GM19328 (cell line): ENCODE measurements around the gene RGP1.

Experiments
- ATAC-seq: cut with Tn5 transposase; IDR thresholded peaks from one replicate; pipeline ENCODE4 v1.9.1; 2021; ENCODE audit warnings: mild to moderate bottlenecking, moderate library complexity; ENCODE audit not compliant: unreplicated experiment

Gene RGP1, protein sequence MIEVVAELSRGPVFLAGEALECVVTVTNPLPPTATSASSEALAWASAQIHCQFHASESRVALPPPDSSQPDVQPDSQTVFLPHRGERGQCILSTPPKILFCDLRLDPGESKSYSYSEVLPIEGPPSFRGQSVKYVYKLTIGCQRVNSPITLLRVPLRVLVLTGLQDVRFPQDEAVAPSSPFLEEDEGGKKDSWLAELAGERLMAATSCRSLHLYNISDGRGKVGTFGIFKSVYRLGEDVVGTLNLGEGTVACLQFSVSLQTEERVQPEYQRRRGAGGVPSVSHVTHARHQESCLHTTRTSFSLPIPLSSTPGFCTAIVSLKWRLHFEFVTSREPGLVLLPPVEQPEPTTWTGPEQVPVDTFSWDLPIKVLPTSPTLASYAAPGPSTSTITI

DNA sequence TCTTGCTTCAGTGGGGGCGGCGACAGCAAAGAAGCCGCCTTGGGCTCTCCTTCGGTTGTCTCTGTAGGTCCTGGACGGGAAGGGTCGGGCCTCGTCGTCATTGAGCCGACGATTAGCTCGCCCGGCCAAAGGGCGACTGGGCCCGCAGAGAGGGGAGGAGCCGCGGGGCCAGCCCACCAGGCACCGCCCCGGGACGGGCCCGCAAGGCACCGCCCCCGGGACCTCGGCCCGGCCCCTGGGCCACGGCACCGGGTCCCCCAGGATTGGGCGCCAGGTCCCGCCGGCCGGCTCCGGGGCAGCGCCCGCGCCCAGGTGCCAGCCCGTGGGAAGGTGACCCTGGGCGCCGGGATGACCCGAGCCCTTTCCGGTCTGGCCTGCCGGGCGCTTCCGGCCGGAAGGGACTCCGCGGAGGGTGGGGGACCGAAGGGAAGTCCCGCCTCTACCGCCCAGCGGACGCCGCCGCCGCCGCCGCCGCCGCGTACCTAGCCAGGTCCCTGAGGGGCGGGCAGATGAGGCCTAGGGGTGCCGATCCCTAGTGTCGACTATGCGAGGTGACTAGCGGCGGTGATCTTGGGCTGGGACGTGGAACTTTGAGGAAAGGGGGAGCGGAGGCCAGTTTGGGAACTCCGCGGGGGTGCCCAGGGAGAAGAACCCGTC, at the start of gene RGP1, which contains the start of gene GBA2:
Gene RGP1, plus strand, starts transcription at position 430 of the 657 bp plus-strand sequence. CDS start 469 bp downstream, outside the sequence.
Gene GBA2, minus strand, starts transcription at position 371 of the 657 bp plus-strand sequence. CDS start 524 bp downstream, outside the sequence.
- ATAC-seq = peak; percentile 78

DNA sequence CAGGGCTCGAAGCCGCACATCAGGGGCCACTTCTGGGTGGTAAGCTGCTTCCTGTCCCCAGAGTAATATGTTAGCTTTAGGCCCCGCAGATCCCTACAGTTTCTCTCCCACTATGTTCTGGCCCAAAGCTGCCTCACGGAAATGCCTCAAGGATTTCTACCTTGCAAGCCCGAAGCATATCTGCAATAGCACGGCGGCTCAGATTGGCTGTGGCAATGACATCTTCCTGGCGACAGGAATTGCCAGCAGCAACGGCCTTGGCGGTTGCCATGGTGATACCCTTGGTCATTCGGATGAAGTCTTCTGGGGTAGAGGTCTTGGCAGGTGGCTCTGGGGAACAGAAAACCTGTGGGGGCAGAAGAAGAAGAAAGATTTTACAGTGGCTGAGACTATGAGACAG, 49.1 kb upstream of the RGP1 start:
- no peak for ATAC-seq

DNA sequence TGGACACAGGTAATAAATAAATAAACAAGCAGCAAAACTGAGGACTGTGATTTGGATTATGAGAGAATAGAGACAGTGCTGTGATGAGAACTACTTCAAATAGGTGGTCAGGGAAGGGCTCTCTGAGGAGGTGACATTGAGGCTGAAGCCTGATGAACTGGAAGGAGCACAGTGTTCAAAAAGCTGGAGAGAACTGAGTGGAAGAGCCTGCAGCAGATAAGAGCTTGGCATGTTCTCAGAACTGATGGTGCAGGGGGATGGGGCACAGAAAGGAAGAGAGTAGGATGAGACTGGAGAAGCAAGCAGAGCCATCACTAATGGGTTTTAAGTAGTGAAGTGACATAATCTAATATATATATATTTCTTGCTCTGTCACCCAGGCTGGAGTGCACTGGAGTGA, 48.1 kb upstream of the RGP1 start:
- no peak for ATAC-seq

DNA sequence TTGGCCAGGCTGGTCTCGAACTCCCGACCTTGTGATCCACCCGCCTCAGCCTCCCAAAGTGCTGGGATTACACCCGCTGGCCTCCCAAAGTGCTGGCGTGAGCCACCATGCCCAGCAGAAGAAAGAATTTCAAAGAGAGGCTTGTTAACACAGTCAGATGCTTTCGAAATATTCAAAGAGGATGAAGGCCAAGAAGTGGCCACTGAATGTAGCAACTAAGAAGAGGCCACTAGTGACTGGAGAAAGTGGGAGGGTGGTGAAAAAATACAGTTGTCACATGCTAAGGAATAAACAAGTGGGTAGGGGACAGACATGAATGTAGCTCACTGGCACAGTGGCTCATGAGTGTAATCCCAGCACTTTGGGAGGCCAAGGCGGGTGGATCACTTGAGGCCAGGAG, 46.4 kb upstream of the RGP1 start:
- ATAC-seq = no peak

DNA sequence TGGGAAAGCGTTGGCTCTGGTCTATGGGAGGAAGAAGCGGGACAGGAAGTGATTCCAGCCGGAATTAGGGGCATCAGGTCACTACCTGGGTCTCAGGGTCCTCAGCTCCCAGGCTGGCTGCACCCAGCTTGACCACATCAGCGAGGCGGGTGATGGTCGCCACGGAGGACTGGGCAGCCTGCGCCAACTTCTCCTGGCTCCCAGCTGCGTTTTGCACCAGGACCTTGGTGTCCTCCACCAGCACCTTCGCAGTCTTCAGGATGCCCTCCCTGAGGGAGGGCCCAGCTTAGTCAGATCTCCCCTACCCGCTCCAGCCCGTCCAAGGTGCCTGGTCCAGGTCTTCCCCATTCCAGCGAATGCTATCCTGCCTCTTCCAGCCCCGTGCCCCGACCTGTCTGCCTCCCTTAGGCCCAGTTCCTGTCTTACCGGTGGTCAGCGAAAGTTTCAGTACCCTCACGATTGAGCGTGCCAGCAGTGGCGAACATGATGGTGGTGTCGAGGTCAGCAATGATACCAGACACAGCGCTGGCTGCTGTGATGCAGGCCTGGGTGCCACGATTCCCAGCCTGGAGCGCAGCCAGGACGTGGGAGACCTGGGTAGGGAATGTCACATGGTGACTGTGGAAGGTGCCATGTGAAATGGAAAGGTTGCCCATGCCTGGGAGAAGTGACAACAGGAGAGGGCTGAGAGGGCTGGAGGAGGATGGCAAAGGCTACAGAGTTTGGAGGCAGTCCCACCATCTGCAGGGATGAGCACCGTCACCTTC, 45.0 kb upstream of the RGP1 start:
- no peak for ATAC-seq

DNA sequence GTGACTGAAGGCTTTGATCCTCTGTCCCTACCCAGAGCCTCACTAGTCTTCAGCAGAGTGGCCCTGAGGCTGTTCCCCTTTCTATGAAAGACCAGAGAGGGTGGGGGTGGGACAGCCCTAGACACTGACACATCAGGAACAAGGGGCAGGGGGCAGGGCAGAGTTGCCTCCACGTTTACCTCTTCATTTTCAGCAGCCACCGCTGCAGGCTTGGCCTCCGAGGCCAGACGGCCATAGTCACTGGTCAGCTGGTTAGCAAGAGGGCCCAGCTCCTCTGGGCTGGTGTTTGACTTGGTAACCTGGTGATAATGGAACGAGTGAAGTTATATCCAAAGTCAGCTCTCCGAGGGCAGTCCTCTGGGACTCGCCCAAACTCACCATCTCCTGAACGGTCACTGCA, 43.7 kb upstream of the RGP1 start:
- ATAC-seq = no peak

DNA sequence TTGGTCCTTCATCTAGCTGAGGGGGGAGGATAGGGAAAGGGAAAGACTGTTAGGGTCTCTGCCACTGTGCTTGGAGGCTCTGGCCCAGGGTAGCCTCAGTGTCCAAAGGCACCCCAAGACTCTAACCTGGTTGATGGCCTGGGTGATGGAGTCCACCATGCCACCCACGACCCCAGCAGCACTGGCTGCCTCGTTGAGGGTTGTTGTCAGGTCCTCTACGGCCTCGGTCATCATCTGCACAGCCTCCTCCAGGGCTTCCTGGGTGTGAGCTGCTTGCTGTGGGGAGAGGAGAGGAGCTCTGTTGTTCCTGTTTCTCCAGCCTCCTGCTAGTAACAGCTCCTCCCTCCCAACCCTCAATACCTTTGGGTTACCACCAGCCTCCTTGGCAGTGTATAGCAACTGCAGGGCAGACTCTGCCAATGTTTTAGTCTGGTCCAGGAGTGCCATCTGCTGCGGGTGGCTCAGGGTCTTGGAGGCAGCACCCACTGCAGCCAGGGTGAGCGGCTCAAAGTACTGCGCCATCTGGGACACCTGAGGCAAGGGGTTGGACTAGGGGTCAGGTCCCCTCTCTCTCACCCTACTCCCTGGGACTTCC, 43.2 kb upstream of the RGP1 start:
- ATAC-seq = no peak

DNA sequence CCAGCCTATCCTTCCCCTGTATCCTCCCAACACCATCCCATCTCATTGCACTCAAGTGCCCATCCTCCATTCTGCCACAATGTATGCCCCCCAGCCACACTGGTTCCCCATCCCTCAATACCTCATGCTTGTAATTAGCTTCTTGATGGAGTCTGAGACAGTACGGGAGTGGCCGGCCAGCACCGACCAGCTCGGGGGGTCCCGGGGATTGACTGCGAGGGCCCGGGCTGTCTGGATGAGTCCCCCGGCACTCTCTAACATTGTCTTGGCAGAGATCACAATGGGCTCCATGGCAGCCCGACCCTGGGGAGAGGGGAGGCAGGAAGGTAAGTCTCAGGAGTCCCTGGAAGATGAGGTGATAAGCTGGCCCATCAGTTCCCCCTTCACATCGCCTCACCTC, 42.1 kb upstream of the RGP1 start:
- no peak for ATAC-seq

DNA sequence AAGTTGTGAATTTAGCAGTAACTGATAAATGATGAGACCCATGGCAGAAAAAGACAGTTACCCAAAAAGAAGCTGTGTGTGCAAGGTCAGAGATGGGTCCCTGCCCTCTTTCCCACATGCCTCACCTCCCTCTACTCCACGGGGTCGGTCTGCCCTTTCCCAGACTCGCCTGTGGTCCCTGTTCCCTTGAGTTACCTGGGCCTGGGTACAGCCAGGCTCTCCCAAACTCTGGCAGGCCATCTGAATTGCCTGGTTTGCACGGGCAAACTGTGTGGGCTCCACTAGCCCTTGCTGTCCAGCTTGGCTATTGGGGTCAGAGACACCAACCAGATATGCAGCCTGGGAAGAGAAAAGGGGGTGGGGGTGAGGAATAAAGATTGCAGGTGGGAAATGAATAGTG, 40.9 kb upstream of the RGP1 start:
- no peak for ATAC-seq

DNA sequence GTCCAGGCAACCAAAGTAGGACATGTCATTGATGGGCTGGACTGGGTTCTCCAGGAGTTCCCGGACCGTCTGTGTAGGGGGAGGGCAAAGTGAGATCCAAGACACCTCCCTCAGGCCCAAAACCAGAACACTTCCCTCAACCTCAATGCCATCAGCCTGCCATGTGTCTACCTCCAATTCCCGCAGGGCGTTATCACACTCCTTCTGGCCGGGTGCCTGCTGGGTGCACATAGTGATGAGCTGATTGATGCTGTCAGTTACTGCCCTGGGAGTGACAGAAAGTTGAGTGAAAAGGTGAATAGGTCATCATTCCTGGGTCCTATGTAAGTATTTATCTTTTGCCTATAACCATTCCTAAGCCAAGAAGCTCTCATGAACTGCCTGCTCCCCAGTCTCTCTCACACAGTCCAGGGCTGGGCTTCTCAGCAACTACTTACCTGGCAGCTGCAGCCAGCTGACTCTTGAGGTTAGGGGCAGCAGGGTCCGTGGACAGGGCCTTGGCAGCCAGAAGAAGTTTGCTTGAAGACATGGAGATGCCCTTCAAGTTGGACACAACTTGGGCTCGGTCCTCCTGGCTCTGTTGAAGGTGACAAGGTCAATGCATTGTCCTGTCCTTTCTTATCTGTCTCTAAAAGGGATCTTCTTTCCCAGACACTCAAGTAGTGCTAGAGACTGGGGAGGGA, 38.1 kb upstream of the RGP1 start:
- ATAC-seq = no peak

DNA sequence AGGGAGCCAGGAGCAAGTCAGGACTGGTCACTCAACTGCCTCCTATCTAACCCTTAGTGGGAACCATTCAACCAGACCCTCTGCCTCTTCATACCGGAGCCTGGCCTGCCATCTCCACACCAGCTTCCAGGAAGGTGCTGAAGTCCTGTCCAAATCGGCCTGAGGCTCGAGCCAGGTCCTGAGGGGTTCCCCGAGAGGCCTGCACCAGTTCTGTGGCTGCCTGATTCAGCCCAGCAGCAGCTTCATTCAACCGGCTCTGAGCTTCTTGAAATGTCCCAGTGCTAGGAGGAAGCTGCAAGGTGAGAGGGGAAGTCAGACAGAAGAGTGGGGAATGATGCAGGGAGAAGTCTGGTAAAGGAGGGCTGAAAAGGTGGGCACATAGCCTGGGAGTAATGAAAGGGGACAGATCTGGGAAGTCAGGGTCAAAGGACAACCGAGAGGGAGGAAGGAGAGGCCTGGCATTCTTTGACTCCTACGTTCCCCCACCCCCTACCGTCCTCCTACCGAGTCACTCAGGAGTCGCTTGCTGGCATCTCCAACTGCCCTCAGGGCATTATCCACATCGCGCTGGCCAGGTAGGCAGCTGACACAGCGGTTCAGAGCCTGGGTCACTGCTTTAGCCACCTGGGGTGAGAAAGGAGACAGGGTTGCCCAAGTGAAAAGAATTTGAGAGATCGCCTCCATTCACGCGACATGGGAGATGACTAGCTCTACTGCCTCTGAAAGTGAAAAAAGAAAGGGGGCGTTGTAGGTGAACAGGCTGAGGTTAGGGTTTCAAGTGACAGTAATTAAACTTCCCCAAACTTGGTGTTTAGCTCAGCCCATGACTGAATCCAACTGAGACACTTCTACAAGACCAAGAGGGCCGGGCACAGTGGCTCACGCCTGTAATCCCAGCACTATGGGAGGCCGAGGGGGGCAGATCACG, 37.3 kb upstream of the RGP1 start:
- ATAC-seq = no peak

DNA sequence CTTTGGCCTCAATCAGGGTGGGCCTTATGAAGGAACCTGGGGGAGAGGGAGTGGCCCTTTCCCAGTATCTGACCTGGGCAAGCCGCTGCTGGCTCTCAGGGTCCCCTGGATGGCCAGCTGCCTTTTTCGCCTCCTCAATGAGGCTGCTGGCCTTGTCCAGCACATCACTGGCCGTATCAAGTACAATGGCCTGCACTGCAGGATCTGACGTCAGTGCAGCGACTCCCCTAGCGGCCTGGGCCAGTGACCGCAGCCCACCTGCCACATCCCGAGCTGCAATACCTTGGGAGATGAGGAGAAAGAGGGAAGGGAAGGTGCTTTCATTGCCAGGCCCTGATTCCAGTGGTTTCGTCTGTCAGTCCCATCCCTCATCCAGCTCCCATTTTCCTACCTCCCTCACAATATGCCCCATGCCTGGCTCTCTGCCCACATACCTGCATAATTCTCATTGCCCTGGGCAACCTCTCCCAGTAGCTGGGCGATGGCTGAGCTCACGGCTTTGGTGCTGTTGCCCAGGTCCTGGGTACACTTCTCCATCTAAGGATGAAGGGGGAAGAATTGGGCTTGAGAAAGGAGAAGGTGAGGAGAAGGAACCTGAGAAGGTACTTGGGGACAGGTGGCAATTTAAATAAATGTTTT, 36.2 kb upstream of the RGP1 start:
- ATAC-seq = no peak

DNA sequence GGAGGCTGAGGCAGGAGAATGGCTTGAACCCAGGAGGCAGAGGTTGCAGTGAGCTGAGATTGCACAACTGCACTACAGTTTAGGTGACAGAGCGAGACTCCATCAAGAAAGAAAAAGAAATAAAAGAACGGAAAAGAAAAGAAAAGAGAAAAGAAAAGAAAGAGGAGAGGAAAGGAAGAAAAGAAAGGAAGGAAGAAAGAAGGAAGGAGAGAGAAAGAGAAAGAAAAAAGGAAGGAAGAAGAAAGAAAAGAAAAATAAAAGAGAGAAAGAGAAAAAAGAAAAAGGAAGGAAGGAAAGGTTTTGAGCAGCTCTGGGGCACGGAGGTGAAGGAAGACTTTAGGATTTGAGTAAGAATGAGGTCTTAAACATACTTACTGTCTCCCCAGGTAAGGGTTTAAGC, 35.5 kb upstream of the RGP1 start:
- no peak for ATAC-seq

DNA sequence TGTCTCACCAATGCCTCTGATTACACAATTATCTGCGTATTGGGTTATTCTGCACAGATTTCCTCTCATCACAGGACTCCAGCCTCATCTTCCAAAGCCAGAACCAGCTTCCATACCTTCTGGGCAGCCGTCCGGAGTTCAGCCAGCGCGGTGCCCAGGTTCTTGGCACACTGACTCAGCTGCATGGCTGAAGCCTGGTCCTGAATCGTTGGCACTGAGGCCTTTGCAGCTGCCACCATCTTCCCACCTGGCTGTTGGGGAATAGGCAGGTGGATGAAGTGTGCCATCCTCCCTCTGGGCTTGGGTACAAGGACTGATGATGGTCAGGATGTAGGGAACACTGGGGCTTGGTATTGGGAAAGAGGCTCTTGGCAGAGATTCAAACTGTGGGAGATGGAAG, 35.0 kb upstream of the RGP1 start:
- no peak for ATAC-seq

DNA sequence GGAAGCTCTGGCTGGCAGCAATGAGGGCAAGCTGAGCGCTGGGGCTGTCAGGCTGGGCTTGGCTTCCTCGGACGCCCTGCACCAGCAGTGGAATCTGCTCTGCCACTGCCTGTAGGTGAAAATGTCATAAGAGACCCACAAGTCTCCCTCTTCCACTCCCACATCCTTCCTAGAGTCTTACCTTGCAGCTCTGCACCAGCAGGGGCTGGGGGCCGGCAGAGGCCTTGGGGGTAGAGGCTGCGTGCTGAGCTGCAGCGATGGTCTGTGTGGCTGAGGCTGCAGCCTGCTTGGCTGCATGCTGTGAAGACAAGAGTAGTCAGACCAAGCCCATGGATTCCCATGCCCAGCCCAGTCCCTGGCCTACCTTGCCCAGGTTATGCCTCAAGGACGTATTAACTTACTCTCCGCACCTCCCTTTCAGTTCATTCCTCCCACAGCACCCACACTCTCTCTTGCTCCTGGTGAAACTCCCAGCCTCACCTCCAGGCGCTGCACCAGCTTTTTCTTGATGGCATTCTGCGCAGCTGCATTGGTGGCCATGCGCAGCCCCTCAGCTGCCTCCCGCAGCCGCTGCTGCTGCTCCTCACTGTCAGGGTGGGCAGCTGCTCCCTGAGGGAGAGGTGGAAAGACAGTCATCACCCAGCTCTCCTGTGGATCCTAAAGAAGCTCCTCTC, 34.4 kb upstream of the RGP1 start:
- ATAC-seq = no peak

DNA sequence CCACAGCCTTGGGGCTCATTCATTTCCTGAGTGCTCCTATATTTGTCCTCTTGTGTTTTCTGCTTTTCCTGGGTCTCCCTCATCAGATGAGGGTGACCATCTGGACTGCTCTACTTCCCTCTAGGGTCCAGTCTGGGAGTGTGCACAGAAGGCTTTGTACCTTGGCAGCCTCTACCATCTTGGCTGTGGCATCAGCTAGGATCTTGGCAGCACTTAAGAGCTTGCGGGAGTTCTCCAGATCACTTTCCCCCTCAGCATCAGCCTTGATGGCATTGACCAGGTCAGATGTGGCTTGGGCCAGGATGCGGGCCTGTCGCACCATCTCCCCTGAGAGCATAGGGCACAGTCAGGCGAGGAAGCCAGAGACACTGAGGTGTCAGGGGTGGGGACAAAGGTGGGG, 32.9 kb upstream of the RGP1 start:
- ATAC-seq = no peak

DNA sequence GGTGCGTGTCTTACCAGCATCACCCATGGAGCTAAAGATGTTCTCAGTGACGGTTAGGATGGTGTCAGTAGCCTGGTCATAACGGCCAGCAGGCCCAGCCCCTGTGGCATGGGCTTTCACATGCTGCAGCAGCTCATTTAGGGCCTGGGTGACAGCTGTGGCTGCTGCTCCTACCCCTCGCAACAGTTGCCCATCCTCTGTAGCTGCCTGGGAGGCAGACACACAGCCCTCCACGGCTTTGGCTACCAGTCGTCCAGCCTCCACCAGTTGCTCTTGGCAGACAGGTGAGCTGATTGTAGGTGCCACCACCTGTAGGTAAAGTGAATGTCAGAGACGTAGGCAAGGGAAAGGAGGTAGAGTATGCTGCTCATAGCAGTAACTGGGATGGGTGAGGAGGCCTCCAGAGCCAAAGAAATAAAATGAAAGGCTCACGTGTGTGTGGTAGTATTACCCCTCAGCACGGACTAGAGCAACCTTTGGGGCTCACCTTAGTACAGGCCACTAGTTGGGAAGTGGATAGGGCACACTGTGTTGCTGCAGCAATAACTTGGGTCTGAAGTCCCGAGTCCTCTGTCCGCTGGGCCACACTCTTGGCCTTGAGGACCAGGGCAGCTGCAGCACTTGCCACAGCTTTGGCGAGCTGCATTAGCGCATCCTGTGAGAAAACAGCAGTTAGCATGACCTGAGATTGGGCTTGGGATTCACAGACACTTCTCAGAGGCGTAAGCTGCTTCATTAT, 31.8 kb upstream of the RGP1 start:
- ATAC-seq = no peak
